ENCODE measurements around the gene ZNF865.
"Not testable (repeated sequence)": the region's sequence is repeated elsewhere in the genome, so short reads cannot be mapped to it uniquely, and the experiment has no call there.

ZNF865 gene

DNA sequence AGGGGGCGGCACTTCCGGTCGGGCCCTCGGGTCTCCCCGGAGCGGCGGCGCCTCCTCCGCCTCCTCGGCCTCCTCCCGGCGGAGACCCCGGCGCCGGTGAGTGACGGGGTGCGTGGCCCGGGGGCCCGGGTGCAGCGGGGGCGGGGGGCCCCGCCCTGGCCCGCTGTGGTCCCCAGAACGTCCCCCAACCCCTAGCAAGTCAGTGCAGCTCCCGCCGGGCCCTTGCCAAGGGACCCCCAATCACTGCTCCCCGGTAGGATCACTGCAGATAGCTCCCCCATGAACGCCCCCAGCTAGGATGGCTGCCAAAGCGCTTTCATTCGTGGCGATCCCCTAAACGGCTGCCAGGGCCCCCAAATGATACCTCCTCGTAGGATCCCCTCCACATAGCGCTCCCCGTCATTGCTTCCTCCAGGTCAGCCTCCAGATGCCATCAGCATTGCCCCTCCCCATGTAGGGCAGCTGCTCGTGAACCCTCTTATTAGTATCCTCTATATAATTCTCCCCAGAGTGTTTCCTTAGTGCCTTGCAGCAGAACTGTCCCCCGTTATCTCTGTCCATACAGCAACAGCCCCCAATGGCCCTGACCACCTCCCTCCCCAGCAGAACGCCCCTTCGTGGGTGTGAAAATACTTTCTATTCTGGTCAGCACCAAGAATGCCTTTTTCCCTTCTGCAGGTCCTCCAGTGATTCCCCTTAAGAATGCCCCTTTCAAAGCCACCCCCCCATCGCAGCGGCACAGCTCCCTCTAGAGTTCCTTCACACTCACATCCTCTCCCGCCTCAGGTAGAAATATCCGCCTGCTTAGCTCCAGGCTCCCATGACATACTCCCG lies at the start of gene ZNF865:
ZNF865 (plus strand) TSS at position 11 of the 834 bp plus-strand sequence. CDS start 7,972 bp downstream, outside the sequence.
- FAIRE-seq (peak; percentile 87), DNase-seq (ENCODE audit: extremely low spot score, insufficient read length, low read depth) (peak; percentile 50)

DNA sequence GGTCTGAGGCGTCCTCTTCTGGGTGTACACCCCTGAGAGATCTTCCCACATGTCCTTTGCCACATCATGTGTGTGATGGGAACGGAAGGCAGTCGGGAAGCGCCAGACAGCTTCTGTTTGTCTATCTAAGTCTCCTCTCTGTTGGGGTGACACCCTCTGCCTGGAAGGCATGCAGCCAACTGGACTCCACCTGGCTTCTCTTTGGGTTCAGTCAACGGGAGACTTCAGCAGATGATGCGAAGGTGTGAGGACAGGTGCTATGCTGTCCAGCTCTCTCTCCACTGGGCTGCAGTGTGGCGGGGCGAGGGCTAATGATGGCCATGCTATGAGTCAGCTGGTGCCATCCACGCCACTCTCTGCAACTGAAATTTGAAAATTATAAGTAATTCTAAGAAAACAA lies 45.8 kb upstream of the ZNF865 start:
- no peak for DNase-seq (ENCODE audit: extremely low spot score, insufficient read length, low read depth)
- FAIRE-seq, result no peak

DNA sequence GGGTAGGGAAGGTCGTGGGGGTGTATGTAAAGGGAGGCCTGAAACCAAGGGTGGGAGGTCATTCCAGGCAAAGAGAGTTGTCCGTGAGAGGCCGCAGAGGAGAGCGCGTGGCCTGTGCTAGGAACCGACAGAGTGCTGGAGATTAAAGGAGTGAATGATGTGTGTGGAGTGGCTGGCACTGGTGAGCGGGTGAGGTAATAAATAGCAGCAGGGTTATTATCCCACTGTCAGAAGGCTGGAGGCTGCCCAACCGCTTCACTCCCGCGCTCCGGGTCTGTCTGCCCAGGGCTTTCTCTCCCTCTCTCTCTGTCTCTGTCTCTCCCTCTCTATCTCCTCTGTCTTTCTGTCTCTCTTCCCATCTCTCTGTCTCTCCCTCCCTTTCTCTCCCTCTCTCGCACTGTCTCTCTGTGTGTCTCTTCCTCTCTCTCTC lies 42.2 kb upstream of the ZNF865 start:
- DNase-seq (ENCODE audit: extremely low spot score, insufficient read length, low read depth), result no peak
- FAIRE-seq, result no peak

DNA sequence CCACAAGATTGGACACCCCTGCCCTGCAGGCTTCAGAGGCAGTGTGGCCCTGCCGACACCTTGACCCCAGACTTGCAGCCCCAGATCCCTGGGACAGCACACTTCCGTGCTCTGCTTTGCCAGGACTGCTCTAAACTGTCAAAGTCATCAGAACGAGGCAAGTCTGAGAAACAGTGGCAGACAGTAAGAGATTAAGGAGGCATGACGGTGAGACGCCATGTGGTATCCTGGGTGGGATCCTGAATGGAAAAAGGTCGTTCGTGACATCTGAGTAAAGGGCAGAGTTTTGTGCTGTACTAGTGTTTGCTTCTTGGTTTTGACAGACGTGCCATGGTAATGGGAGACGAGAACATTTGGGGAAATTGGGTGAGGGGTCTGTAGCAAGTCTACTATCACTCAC lies 38.6 kb upstream of the ZNF865 start:
- DNase-seq (ENCODE audit: extremely low spot score, insufficient read length, low read depth) (no peak), FAIRE-seq (no peak)

DNA sequence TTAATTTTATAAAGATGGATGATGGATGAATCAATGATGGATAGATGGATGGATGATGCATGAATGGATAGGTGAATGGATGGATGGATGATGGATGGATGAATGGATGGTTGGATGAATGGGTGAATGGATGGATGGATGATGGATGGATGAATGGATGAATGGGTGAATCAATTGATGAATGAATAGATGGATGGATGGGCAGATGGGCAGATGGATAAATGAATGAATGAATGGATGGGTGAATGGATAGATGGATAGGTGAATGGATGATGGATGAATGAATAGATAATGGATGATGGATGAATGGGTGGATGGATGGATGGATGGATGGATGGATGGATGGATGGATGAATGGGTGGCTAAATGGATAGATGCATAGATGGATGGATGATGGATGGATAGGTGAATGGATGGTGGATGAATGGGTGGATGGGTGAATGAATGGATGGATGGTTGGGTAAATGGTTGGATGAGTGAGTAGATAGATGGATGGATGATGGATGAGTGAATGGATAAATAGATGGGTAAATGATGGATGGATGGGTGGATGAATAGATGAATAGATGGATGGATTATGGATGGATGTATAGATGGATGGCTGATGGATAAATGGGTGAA lies 37.6 kb upstream of the ZNF865 start:
- no peak for FAIRE-seq
- no peak for DNase-seq (ENCODE audit: extremely low spot score, insufficient read length, low read depth)

DNA sequence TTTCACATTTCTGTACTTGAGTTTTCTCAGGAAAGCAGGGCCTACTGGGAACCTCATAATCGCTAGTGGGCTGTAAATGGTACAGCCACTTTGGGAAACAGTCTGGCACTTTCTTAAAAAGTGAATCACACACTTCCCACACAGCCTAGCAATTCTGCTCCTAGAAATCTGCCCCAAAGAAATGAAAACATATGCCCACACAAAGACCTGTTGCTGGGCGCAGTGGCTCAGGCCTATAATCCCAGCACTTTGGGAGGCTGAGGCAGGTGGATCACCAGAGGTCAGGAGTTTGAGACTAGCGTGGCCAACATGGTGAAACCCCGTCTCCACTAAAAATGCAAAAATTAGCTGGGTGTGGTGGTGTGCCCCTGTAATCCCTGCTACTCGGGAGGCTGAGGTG lies 36.0 kb upstream of the ZNF865 start:
- FAIRE-seq; DNase-seq (ENCODE audit: extremely low spot score, insufficient read length, low read depth): not testable (repeated sequence)

DNA sequence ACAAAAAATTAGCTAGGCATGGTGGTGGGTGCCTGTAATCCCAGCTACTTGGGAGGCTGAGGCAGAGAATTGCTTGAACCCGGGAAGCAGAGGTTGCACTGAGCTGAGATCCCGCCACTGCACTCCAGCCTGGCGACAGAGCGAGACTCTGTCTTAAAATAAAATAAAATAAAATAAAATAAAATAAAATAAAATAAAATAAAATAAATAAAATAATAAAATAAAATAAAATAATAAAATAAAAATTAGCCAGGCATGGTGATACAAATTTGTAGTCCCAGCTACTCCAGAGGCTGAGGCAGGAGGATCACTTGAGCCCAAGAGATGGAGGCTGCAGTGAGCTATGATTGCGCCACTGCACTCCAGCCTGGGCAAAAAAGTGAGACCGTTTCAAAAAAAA lies 31.5 kb upstream of the ZNF865 start:
- not testable (repeated sequence) for FAIRE-seq; DNase-seq (ENCODE audit: extremely low spot score, insufficient read length, low read depth)

DNA sequence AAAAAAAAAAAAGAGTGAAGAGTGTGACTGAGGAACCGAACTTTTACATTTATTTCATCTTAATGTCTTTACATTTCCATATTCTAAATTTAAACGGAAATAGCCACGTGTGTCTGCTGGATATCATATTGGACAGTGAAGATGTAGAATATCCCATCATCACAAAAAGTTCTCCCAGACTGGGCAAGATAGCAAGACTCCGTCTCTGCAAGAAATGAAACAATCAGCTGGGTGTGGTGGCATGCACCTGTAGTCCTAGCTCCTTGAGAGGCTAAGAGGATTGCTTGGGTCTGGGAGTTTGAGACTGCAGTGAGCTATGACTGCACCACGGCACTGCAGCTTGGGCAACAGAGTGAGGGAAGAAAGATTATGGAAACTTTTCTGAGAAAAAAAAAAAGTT lies 28.7 kb upstream of the ZNF865 start:
- DNase-seq (ENCODE audit: extremely low spot score, insufficient read length, low read depth), result no peak
- no peak for FAIRE-seq

DNA sequence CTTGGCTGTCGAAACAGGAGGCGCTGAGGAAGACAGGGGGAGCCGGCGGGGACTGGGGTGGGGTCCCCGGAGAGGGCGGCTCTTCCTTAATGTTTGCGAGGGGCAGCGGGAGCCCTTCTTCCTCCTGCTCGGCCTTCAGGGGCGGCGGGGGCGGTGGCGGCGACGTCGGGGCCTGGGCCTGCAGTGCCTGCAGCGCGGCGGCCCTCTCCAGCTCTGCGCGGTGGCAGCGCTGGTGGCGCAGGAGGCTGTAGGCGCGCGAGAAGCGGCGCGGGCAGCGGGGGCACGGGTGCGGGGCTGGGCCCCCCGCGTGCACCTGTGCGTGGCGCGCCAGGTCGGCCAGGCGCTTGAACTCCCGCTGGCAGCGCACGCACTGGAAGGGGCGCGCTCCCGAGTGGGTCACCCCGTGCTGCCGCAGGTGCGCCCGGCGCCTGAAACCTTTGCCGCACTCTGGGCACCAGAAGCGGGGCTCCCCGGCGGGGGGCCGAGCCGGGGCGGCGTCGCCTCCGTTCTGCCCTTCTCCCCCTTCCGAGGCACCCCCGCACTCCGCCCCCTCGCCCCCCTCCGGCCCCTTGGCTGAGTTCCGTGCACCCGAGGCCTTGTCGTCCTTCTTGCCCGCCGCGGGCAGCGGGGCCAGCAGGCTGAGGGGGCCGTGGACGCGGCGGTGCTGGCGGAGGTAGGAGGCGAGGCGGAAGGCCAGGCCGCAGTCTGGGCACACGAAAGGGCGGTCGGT lies 27.3 kb upstream of the ZNF865 start:
- no peak for FAIRE-seq
- no peak for DNase-seq (ENCODE audit: extremely low spot score, insufficient read length, low read depth)

DNA sequence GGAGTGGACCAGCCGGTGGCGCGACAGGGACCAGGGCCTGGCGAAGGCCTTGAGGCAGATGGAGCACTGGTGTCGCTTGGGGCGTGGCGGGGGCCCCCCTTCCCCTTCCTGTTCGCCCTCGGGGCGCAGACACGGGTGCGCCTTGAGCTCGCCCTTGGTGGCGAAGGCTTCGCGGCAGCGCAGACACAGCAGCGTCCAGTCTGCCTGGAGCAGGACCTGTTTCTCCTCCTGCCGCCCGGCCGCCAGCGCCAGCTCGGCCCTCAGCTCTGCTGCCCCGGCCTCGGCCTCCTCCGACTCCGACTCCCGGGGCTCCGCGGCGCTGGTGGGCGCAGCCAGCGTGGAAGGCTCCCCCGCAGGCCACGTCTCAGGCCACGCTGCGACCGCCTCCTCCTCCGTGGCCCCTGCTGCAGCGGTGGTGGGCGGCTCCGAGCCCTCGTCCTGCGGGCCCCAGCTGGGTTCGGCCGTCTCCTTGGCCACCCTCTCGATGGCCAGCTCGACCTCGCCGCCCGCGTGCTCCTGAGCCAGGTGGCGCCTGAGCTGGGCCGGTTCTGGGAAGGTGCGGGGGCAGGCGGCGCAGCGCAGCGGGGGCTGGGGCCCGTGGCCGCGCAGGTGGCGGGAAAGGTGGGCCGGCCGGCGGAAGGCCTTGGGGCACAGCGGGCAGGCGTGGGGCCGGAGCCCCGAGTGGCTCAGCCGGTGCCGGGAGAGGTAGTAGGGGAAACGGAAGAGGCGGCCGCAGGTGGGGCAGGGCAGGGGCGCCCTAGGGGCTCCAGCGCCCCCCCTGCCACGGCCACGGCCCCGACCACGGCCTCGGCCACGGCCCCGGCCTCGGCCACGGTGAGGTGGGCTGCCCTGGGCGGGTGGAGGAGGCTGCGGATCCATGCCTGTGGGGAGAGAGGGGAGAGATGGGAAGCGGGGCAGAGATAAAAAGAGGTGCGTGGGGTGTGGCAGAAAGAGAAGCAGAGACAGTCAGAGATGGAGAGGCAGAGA lies 26.4 kb upstream of the ZNF865 start:
- DNase-seq (ENCODE audit: extremely low spot score, insufficient read length, low read depth) (no peak), FAIRE-seq (no peak)

DNA sequence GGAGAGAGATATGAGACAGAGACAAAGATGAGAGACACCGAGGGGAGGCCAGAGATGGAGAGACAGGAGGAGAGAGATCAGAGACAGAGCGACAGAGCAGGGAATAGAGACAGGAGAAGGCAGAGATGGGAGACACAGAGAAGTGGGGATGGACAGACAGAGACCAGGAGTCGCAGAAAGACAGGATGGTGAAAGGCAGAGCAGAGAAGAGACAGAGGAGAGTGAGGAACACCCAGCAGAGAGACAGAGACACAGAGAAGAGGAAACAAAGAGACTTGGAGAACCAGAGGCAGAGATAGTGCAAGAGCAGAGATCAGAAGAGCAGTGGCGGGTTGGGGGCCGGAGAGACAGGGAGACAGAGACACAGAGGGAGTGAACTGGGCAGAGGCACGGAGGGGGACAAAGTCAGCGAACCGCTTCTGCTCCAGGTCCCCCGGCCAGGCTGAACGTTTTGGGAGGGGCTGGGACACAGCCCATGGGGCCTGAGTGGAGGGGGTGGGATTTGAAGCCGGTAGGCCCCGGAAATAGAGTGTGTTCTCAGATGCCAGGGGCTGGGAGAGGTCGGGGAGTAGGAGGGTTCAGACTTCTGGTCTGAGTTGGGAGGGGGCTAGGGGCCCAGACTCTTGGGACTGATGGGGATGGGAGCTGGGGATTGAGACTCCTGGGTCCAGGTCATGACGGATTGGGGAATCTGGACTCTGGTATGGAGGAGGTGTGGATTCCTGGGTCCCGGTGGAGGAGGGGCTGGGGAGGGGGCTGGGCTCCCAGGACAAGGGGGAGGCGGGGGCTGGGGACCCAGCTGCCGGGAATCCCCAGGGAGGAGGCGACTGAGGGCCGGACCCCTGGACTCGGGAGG lies 25.5 kb upstream of the ZNF865 start:
- FAIRE-seq, result peak; percentile 12
- no peak for DNase-seq (ENCODE audit: extremely low spot score, insufficient read length, low read depth)

DNA sequence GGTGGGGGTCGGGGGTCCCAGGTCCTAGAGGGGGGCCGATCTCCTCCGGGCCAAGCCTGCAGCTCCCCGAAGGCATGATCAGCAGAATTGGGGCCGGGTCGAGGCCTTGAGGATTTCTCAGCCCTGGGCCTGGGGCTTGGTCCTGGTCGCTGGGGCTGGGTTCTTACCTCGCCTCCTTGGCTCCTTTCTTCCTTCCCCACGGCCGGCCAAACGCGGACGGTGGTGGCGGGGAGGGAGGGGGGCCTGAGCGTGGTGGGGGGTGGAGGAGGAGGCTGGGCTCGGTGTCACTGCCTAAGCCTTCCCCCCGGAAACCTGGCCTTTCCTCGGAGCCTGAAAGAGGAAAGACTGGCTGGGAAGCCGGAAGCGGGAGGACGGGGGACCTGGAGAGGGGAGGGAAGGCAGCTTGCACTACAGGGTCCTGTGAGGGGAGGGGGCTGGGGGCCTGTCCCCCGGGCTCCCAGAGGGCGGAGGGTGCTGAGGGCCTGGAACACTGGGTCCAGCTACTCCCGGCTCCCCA lies 24.8 kb upstream of the ZNF865 start, which contains the start of gene ZNF579:
ZNF579 (minus strand) TSS at position 221 of the 517 bp plus-strand sequence. CDS start 1,209 bp downstream, outside the sequence.
- DNase-seq (ENCODE audit: extremely low spot score, insufficient read length, low read depth) (peak; percentile 83), FAIRE-seq (peak; percentile 81)

DNA sequence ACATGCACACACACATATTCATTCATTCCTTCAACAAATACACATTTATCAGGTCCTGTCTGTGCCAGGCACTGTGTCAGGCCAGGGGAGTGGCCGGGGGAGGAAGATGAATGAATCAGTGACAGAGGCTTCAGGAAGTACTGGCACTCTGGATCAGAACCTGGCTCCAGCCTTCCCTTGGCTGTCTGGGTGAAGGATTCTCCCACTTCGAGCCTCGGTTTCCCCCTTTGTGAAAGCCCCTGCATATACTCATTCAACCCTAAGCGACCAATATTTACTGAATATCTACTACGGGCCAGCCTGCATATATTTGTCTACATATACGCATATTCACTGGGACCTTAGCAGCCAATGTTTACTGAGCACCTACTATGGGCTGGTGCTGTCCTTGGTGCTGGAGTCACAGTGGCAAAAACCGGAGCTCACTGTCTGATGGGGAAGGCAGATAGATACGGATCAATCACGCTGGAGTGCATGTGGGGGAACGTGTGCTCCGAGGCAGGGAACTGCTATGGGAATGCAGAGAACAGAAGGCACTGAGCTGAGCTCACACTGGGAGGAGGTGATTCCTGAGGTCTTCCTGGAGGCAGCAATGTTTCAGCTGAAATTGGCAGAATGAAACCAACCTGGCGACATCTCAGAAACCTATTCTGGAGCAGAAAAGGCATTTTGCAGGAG lies 24.2 kb upstream of the ZNF865 start:
- DNase-seq (ENCODE audit: extremely low spot score, insufficient read length, low read depth) (no peak), FAIRE-seq (peak; percentile 42)

DNA sequence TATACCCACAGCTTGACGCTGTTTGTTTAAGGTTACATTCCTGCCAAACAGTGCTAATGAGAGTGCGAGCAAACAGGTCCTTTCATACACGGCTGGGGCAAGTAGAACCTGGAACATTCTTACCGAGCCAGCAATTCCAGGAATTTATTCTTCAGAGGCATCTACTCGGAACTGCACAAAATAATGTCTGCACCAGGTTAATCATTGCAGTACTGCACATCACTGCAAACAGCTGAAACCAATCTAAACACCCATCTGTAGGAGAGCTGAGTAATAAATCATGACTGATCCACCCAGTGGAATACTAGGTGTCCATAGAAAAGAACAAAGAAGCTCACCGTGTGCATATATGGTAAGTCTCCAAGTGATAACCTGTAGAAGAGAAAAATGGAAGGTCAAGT lies 23.6 kb upstream of the ZNF865 start:
- FAIRE-seq, result no peak

DNA sequence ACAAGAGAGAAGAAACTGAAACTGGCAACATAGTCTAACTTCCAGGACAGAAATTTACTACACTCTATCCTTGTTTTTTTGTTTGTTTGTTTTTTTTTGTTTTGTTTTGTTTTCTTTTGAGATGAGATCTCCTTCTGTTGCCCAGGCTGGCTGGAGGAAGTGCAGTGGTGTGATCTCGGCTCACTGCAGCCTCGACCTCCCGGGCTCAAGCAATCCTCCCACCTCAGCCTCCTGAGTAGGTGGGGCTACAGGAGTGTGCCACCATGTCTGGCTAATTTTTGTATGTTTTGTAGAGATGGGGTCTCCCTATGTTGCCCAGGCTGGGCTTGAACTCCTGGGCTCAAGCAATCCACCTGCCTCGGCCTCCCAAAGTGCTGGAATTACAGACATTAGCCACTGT lies 23.2 kb upstream of the ZNF865 start:
- not testable (repeated sequence) for DNase-seq (ENCODE audit: extremely low spot score, insufficient read length, low read depth); FAIRE-seq

More for the DNA sequence above, 23.6 kb upstream of the ZNF865 start:
- DNase-seq (ENCODE audit: extremely low spot score, insufficient read length, low read depth), result no peak

DNA sequence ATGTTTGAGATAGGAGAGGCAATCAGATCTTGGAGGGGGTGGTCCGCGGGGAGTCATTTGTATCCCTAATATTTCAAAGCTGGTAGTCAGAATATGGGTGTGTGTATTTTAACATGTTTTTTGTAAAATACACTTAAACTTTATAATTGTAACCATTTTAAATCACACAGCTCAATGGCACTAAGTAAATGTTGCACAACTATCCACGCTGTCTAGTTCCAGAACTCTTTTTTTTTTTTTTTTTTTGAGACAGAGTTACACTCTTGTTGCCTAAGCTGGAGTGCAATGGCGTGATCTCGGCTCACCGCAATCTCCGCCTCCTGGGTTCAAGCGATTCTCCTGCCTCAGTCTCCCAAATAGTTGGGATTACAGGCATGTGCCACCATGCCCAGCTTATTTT lies 21.6 kb upstream of the ZNF865 start:
- not testable (repeated sequence) for FAIRE-seq; DNase-seq (ENCODE audit: extremely low spot score, insufficient read length, low read depth)

DNA sequence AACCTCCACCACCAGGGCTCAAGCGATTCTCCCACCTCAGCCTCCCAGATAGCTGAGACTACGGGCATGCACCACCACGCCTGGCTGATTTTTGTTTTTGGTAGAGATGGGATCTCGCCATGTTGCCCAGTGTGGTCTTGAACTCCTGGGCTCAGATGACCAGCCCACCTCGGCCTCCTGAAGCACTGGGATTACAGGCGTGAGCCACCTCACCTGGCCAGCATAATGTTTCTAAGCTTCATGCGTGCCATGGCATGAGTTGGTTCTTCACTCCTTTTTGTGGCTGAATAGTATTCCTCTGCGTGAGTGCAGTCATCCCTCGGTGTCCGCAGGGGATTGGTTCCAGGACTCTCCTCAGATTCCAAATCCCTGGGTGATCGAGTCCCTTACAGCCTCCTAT lies 20.6 kb upstream of the ZNF865 start:
- no peak for FAIRE-seq
- DNase-seq (ENCODE audit: extremely low spot score, insufficient read length, low read depth), result no peak

Measured in GM18507 (cell line).